Activated CD8-positive, alpha-beta T cell treated with anti-CD3 and anti-CD28 coated beads for 36 hours (primary cell): ENCODE measurements around the gene ASRGL1. TPM values are rescaled to one million over a fixed set of nuclear protein-coding genes. Genes with fewer than 3 reads are reported as not detected.

Experiments
- ATAC-seq: fragments of 200-7000 bp; cut with Tn5 transposase; one replicate; pipeline ENCODE4 v1.10.0; 2021; ENCODE audit warnings: mild to moderate bottlenecking, moderate library complexity
- CTCF ChIA-PET: fragments of 350-600 bp; sonication (Branson Sonifier 250); formaldehyde crosslinking; loops from one replicate; lab custom pipeline; 2021; ENCODE audit warnings: antibody characterized with exemption; lab: Charles Lee
- POLR2A ChIA-PET: fragments of 350-600 bp; sonication (Branson Sonifier 250); formaldehyde crosslinking; loops from one replicate; lab custom pipeline; 2021; ENCODE audit warnings: antibody characterized with exemption; lab: Charles Lee
- DNase-seq: peaks from one replicate; pipeline ENCODE4 v3.0.0-alpha.2; 2020
- H3K27ac Mint-ChIP-seq: one replicate; pipeline ENCODE4 v1.8.0; 2021; ENCODE audit warnings: mild to moderate bottlenecking, mixed read lengths
- H3K27me3 Mint-ChIP-seq: one replicate; pipeline ENCODE4 v1.8.0; 2021; ENCODE audit warnings: mixed read lengths
- H3K36me3 Mint-ChIP-seq: one replicate; pipeline ENCODE4 v1.8.0; 2021; ENCODE audit warnings: low read depth, mixed read lengths
- H3K4me1 Mint-ChIP-seq: one replicate; pipeline ENCODE4 v1.8.0; 2021; ENCODE audit warnings: low read depth, mixed read lengths
- H3K4me3 Mint-ChIP-seq: one replicate; pipeline ENCODE4 v1.8.0; 2021; ENCODE audit warnings: mild to moderate bottlenecking, moderate library complexity, mixed read lengths
- H3K9me3 Mint-ChIP-seq: one replicate; pipeline ENCODE4 v1.8.0; 2021; ENCODE audit warnings: mixed read lengths
- intact Hi-C: fragments of 100-400 bp; cut with micrococcal nuclease; formaldehyde crosslinking; loops from one replicate; pipeline ENCODE4 v1.10.0; 2022
- total RNA-seq, 2 experiments: library from RNA; stranded (reverse); gene quantifications; one replicate each; pipeline ENCODE4 v1.2.3, GENCODE V29; 2021
- TF ChIP-seq, protein P1 (sequence below): fragments of 200-600 bp; IDR thresholded peaks from one replicate; pipeline ENCODE4 v1.8.0; 2022; ENCODE audit warnings: antibody characterized with exemption, mild to moderate bottlenecking

The ASRGL1 gene
- total RNA-seq, 2 experiments from 2014 or later = 6.4 to 6.7 TPM

DNA sequence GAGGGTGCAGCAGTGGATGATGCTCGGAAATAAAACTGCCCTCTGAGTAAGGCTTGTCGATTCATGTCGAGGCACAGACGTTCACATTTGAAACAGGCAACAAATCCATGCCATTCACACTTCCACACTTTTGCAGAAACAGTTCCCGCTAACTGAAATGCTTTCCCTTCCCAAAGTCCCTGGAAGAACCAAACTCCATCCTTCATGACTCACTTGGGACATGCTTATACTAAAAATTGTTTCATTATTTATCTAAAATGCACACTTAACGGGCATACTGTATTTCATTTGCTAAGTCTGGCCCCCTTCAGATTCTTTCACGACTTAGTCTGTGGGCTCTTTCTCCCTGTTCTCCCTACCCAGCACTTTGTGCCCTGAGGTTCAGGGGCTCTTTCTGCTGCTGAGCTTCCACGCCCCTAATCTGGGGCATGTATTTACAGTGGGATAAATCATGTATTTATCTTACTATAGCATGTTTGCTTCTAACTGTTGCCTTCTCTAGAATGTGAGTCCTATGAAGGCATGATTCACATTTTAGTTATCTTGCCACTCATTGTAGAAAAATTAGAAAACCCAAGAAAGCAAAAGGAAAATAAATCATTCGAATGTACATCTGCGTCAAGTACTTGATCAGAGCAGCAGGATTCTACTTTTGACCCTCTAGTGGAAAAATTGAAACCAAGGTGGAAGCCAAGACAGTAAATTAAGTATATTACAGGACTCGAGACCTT lies 94.1 kb downstream of the ASRGL1 start:
- Mint-ChIP-seq H3K4me1 (peaks cover 47% of the 10 kb centered on the region), H3K9me3 (no peaks in the 10 kb centered on the region), H3K36me3 (no peaks in the 10 kb centered on the region), H3K4me3 (no peak overlapping the region), H3K27ac (no peak overlapping the region), H3K27me3 (peaks cover 2% of the 10 kb centered on the region)
- no peak for DNase-seq
- intact Hi-C loops = no loop called here
- CTCF ChIA-PET = no interaction called here
- TF ChIP-seq, protein P1, sequence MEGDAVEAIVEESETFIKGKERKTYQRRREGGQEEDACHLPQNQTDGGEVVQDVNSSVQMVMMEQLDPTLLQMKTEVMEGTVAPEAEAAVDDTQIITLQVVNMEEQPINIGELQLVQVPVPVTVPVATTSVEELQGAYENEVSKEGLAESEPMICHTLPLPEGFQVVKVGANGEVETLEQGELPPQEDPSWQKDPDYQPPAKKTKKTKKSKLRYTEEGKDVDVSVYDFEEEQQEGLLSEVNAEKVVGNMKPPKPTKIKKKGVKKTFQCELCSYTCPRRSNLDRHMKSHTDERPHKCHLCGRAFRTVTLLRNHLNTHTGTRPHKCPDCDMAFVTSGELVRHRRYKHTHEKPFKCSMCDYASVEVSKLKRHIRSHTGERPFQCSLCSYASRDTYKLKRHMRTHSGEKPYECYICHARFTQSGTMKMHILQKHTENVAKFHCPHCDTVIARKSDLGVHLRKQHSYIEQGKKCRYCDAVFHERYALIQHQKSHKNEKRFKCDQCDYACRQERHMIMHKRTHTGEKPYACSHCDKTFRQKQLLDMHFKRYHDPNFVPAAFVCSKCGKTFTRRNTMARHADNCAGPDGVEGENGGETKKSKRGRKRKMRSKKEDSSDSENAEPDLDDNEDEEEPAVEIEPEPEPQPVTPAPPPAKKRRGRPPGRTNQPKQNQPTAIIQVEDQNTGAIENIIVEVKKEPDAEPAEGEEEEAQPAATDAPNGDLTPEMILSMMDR = no peak
- ATAC-seq = no peak
- POLR2A ChIA-PET = no interaction called here

DNA sequence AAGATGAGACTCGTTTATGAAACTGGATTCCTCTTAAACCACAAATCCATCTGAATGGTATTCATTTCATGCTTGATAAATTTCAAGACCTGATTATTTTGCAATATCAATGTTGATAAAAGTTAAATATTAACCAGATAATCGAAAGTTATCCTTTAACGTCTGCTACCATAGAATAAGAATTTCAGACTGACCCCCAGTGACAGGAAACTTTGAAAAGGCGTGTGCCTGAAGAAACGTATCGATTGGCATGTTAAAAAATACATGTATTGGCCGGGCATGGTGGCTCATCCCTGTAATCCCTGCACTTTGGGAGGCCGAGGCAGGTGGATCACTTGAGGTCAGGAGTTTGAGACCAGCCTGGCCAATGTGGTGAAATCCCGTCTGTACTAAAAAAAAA lies 95.4 kb downstream of the ASRGL1 start:
- no peaks in the 10 kb centered on the region for H3K36me3 Mint-ChIP-seq
- H3K27me3 Mint-ChIP-seq = peaks cover 2% of the 10 kb centered on the region
- H3K4me3 Mint-ChIP-seq = no peak overlapping the region
- ChIA-PET POLR2A (no interaction called here), CTCF (no interaction called here)
- ATAC-seq = no peak
- no peak for DNase-seq
- H3K9me3 Mint-ChIP-seq = no peaks in the 10 kb centered on the region
- TF ChIP-seq, protein P1 = no peak
- peaks cover 37% of the 10 kb centered on the region for H3K4me1 Mint-ChIP-seq
- intact Hi-C loops = no loop called here
- no peak overlapping the region for H3K27ac Mint-ChIP-seq

DNA sequence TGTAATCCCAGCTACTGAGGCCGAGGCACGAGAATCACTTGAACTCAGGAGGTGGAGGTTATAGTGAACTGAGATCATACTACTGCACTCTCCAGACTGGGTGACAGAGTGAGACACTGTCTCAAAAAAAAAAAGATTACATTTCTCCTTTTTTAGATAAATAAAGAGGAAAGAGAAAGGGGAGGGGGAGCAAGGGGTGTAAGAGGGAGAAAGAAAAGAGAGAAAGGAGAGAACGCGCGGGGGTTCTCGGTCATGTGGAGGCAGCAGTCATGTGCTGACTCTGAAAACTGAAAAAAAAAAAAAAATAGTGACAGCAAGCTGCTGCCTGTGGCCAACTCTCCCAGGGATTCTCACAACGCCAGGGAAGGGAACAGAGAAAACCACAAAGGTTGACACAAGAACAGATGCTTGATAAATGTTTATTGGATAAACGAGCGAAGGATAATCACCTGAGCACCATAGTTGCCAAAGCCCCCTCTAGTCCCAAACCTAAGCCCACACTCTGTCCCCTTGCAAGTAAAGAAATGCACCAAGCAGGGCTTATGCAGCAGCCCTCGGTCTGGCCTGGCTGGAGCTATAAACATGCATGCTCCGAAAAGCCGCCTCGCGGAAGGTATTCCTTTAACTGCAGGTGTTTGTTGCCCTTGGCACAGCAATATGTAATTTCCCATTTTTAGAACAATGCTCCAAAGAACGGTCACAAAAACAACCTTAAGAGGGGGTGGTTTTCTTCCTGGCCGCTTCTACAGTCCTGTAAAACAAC lies 96.1 kb downstream of the ASRGL1 start:
- Mint-ChIP-seq H3K27ac (no peak overlapping the region), H3K9me3 (no peaks in the 10 kb centered on the region), H3K4me1 (peaks cover 31% of the 10 kb centered on the region), H3K27me3 (peaks cover 2% of the 10 kb centered on the region), H3K4me3 (no peak overlapping the region), H3K36me3 (no peaks in the 10 kb centered on the region)
- ChIA-PET CTCF (interaction anchor here (0.6 to 2.1 kb wide), 2 partner anchors 9 to 255 kb away, joined by 3 to 14 read pairs; no protein-coding TSS in a partner anchor), POLR2A (no interaction called here)
- TF ChIP-seq, protein P1 = no peak
- intact Hi-C loops = no loop called here
- ATAC-seq (no peak), DNase-seq (no peak)

DNA sequence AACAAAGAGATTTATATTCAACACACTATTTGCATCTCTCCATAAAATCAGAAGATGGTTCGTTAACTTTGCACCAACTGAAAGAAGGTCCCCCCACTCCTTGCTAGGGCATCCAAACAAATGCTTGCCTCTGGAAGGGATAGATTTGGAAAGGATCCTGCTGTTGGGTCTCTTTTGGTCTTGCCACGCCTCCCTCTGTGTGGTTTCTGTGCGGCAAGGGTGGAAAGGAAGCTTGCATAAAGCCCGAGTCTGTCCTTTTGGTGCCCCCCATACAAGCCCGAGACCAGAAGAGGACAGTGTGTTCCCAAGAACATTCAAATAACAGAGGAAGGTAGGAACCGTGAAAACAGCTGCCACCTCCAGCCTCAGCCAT lies 96.6 kb downstream of the ASRGL1 start:
- no peak overlapping the region for H3K4me3 Mint-ChIP-seq
- no peaks in the 10 kb centered on the region for H3K36me3 Mint-ChIP-seq
- peaks cover 2% of the 10 kb centered on the region for H3K27me3 Mint-ChIP-seq
- intact Hi-C loops = no loop called here
- DNase-seq (no peak), ATAC-seq (no peak)
- CTCF ChIA-PET = interaction anchor here (2.1 kb wide), 1 partner anchor 9 kb away, joined by 14 read pairs; no protein-coding TSS in a partner anchor
- no peaks in the 10 kb centered on the region for H3K9me3 Mint-ChIP-seq
- peaks cover 26% of the 10 kb centered on the region for H3K4me1 Mint-ChIP-seq
- TF ChIP-seq, protein P1 = no peak
- H3K27ac Mint-ChIP-seq = no peak overlapping the region
- POLR2A ChIA-PET = no interaction called here
